ENCODE data around the gene VPREB3. TPM values are rescaled to one million over a fixed set of nuclear protein-coding genes. Genes with fewer than 3 reads are reported as not detected.

VPREB3 gene
- total RNA-seq, 2 donors from 2014 or later, result not detected

- ATAC-seq (ENCODE audit: insufficient number of reproducible peaks, low FRiP score, low read depth) (no peak), DNase-seq (ENCODE audit: low spot score) (no peak)
- Histone ChIP-seq H3K4me3 (no peak overlapping the region), H3K27ac (no peak overlapping the region), H3K9me3 (no peaks in the 10 kb centered on the region), H3K27me3 (replicated peaks; ENCODE audit: insufficient read depth) (no peaks in the 10 kb centered on the region), H3K4me1 (ENCODE audit: control insufficient read depth in 1 of 2, low read depth in 2 of 2) (peaks cover 6 to 11% of the 10 kb centered on the region in 2 donors), H3K36me3 (peaks cover 8% of the 10 kb centered on the region)
- TF ChIP-seq CTCF (IDR thresholded peaks at IDR 0.05), result no peak
Measured at GRCh38 chr22:23718371-23719165, 35.7 kb downstream of the VPREB3 start.

- H3K27me3 ChIP-seq (replicated peaks; ENCODE audit: insufficient read depth), result no peaks in the 10 kb centered on the region
- no peaks in the 10 kb centered on the region for H3K9me3 ChIP-seq
- TF ChIP-seq CTCF (IDR thresholded peaks at IDR 0.05), result no peak
- H3K36me3 ChIP-seq, result peaks cover 12% of the 10 kb centered on the region
- peak; percentile 25 for DNase-seq (ENCODE audit: low spot score)
- H3K4me1 ChIP-seq (ENCODE audit: control insufficient read depth in 1 of 2, low read depth in 2 of 2), result peaks cover 6 to 11% of the 10 kb centered on the region in 2 donors
- peak; percentile 75 for ATAC-seq (ENCODE audit: insufficient number of reproducible peaks, low FRiP score, low read depth)
- H3K27ac ChIP-seq, result peak overlapping the region; percentile 38 to 52
- peak overlapping the region; percentile 91 for H3K4me3 ChIP-seq
Measured at GRCh38 chr22:23716811-23717801, 37.1 kb downstream of the VPREB3 start.

- Histone ChIP-seq H3K27ac (no peak overlapping the region), H3K36me3 (peaks cover 15% of the 10 kb centered on the region), H3K4me1 (ENCODE audit: control insufficient read depth in 1 of 2, low read depth in 2 of 2) (peaks cover 6 to 11% of the 10 kb centered on the region in 2 donors), H3K27me3 (replicated peaks; ENCODE audit: insufficient read depth) (no peaks in the 10 kb centered on the region), H3K9me3 (no peaks in the 10 kb centered on the region), H3K4me3 (peak overlapping the region; percentile 91)
- no peak for ATAC-seq (ENCODE audit: insufficient number of reproducible peaks, low FRiP score, low read depth)
- no peak for DNase-seq (ENCODE audit: low spot score)
- TF ChIP-seq CTCF (IDR thresholded peaks at IDR 0.05), result no peak
Measured at GRCh38 chr22:23715806-23716375, 38.3 kb downstream of the VPREB3 start.

- no peak for ATAC-seq (ENCODE audit: insufficient number of reproducible peaks, low FRiP score, low read depth)
- H3K9me3 ChIP-seq, result no peaks in the 10 kb centered on the region
Measured at GRCh38 chr22:23714596-23715578, 39.3 kb downstream of the VPREB3 start.

More at GRCh38 chr22:23714596-23715578, 39.3 kb downstream of the VPREB3 start:
- DNase-seq (ENCODE audit: low spot score), result no peak
- Histone ChIP-seq H3K4me1 (ENCODE audit: control insufficient read depth in 1 of 2, low read depth in 2 of 2) (peaks cover 6 to 11% of the 10 kb centered on the region in 2 donors), H3K4me3 (no peak overlapping the region), H3K36me3 (peaks cover 15% of the 10 kb centered on the region), H3K27ac (no peak overlapping the region), H3K27me3 (replicated peaks; ENCODE audit: insufficient read depth) (no peaks in the 10 kb centered on the region)
- no peak for TF ChIP-seq CTCF (IDR thresholded peaks at IDR 0.05)
